Fibroblast of skin of left quadriceps (primary cell): ENCODE measurements around the gene ASCC3.

Experiments
- DNase-seq, 2 experiments: peaks; one replicate each; pipeline ENCODE4 v3.0.0-alpha.2; 2013; ENCODE audit warnings: low read depth in 2 of 2

The ASCC3 gene

DNA sequence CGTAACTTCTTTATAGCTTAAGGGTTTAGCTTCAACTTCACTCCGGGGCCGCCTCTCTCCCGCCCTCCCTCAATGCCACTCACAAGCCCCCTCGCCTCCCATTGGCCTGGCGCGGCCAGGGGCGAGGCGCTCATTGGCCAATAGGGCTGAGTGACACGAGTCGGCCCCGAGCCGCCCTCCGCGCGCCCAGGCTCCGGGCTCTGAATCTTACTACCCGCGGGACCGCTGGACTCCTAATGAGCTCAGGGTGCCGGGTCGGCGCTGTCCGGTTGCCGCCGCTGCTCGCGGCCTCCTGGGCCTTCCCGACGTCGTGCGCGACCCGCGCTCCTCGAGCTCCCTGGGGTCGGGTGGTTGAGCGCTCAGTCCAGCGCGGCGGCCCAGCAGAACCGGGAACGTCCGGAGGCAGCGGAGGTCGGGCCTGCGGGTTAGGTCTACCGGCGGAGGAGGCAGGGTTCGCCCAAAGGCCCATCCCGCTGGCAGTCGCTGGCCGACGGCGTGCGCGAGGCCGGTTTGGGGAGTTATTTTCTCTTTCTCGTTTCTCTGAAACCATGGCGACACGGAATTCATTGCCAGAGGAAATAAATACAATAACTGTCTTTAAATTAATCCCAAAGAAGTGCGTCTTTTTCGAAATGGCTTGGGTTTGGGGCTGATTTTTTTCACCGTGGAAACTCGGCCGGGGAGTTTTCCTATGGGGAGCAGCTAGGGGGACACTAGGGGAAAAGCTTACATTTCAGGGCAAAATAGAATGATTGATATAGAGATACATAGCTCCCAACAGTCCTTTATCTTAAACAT lies 416.0 kb downstream of the ASCC3 start, which contains the start of gene SIM1:
SIM1 (minus strand) TSS at position 19 of the 798 bp plus-strand sequence. CDS start 1,453 bp downstream, outside the sequence.
- DNase-seq = peak; percentile 88 to 90

GRCh38 chr6:100464162-100464851 lies 416.8 kb downstream of the ASCC3 start:
- no peak for DNase-seq

GRCh38 chr6:100463630-100464161 lies 417.4 kb downstream of the ASCC3 start:
- DNase-seq = no peak

DNA sequence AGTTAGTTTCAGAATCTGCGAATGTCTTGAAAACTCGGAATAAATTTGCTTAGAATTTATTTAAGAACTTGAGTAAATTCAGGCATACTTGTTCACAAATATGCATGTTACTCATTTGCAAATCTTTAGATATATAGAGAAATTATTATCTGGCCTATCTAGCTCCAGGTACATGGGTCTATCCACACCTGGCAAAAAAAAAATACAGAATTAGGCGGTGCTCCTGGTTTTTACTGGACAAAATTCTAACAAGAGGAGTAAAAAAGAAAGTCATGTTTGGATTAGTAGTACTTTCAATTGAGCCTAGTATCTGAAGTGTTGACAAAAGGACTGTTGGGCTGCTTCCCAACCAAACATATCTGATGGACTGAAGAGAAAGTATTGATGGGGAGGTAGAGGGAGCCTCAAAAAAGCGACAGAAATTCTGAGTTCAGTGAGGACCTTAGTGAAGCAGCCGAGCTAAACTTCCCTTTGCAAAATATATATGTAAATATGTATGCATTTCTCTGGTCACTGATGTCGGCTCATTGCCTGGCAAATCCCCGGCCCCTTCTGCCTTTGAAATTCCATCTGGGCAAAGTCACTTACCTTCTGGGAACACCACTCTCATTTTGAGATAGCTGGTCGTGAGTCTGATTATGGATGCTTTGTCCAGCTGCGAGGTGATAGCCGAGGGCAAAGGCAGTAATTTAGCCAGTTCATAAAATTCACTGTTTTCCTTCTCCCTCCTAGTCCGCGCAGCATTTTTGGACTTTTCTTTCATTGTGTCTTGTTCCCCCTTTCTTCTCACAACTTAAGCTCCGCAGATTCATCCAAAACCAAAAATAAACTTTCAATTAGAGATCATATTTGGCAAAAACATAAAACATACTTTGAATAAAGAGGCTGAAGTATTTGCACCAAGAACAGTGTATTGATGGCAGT lies 418.2 kb downstream of the ASCC3 start:
- DNase-seq = no peak

DNA sequence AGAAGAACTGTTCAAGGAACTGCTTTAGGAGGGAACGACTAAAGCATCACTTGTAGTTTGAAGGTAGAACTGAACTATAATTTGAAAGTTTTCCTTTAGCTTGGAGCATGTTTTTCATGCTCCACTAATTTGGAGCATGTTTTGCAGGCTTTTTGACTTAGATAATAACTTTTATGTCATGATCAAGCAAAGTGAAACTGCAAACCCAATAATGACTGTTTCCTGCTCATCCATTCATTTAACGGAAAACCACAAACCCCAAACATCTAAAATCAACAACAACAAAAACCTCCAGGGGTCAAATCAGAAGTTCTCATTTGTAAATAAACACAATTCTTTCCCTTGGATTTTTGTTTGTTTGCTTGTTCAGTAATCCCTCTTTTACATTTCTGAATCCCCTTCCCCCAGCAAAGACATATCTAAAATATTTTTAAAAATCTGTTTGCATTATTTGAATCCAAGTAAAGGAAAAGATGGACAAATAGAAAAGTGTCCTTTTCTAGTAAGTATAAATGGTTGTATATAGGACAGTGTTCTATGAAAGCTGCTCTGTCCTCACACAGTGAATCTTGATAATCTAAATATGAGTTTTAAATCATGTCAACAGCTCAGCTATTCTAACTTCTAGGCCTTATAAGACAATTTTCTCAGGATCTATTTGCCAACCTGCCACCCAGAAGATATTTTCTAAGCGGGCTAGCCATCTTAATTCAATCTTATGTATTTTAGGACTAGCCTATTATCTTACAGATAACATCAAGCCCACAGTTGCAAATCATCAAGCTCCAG lies 419.0 kb downstream of the ASCC3 start:
- DNase-seq = no peak

DNA sequence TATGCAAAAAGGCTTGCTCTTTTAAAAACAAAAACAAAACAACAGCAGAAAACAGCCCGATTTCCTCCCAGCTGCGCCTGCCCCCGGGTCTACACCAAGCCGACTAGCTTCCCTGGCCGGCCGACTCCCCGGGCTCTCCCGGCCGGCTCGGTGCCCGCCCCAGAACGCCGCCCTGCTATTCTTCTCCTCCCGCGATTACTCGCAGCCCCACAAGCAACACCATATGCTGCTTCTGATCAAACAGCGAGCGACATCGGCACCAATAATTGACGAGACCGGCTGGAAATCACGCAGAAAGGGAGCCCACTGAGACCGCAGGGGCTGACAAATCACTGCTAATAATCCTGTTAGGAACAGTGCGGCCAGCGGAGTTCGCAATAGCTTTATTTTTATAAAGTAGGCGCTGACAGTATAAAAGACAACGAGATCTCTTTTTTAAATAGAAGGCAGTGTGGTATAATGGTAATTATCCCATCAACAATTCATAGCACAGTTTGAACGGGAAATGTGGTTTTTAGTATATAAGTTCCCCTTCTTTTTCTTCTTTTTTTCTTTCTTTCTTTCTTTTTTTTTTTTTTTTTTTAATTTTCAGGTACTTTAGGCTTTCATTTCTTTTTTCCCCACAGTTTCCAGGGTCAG lies 419.7 kb downstream of the ASCC3 start:
- DNase-seq = peak in 1 of 2 experiments; percentile 45

DNA sequence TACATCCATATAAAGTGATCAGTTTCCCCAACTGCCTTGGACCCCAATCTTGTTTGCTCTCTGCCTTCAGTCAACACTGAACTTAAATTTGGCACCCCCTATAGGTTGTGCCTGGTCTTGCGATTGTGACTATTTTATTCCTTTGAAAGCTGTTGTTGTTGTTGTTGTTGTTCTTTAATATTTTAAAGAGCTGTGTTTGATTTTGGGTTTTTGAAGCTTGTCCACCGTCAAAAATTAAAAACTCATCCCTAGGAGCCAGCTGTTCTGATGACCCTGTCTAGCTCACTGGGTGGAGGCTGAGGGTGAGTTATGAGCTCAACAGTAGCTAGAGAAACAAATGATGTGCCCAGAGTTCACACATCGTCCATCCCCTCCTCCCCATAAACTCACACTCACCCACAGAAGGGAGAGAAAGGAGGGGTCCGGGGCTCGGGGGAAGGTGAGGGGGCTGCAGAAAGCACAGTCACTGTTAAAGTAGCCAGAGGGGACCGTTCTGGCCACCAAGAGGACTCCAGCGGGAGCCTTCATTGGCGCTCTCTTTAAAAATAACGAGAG lies 420.4 kb downstream of the ASCC3 start:
- no peak for DNase-seq

DNA sequence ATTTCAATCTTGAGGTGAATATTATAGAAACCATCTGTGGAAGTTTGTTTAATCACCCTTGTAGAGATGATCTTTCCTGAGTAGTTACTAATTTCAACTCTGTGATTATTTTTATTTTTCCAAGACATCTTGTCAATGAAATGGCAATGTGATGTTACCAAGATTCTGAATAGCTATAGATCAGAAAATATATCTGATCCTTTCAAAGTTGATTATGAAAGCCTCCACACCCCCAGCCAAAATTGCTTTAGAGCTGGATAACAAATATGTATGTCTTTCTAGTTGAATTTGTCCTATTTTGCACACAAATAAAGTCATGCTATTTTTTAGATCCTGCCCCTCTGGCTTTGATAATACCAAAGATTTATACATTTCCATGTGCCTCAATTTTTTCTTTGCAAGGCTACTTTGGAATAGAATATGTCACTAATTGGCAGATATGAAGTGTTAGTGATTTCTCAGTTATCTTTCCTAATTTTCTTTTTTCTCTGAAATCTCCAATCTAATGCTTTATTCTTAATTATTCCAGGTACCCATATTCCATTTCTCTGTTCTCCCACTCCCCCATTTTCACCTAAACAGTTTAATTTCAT lies 421.4 kb downstream of the ASCC3 start:
- no peak for DNase-seq

GRCh38 chr6:100458841-100459591 lies 422.1 kb downstream of the ASCC3 start:
- no peak for DNase-seq
